Endothelial cell of umbilical vein (primary cell): ENCODE measurements around the gene LLCFC1. TPM values are rescaled to one million over a fixed set of nuclear protein-coding genes. Genes with fewer than 3 reads are reported as not detected.

Experiments
- BruUV-seq: library from RNA; stranded (reverse); fragments of 400-500 nt; replicated peaks from 2 replicates; lab custom pipeline; 2021; lab: Mats Ljungman, UMichigan
- CTCF ChIA-PET: fragments of 300-600, 350-600 bp; sonication (Branson Sonifier 250); formaldehyde crosslinking; loops from one replicate; lab custom pipeline; 2021; ENCODE audit warnings: antibody characterized with exemption, inconsistent platforms; lab: Charles Lee
- POLR2A ChIA-PET: fragments of 300-600, 350-600 bp; sonication (Branson Sonifier 250); formaldehyde crosslinking; loops from one replicate; lab custom pipeline; 2021; ENCODE audit warnings: antibody characterized with exemption, inconsistent platforms; lab: Charles Lee
- DNase-seq: peaks from one replicate; pipeline ENCODE4 v3.0.0-alpha.2; 2011; ENCODE audit warnings: low read depth, low spot score
- FAIRE-seq: peaks from 2 replicates; lab custom pipeline; 2011; peaks lifted over from hg19 to GRCh38; lab: Jason Lieb, UNC
- H2AFZ ChIP-seq: 2 replicates; pipeline ENCODE4 v1.6.0; 2012; ENCODE audit warnings: low read depth, low read length, control low read depth, inconsistent platforms
- H3K27ac ChIP-seq: 2 replicates; pipeline ENCODE4 v1.5.1; 2011; ENCODE audit warnings: low read depth, mild to moderate bottlenecking, control low read depth, low read length, moderate library complexity; ENCODE audit not compliant: insufficient read depth
- H3K27me3 ChIP-seq, 2 experiments: 2 replicates each; pipeline versions ENCODE4 v1.6.0 to v1.6.1; 2011; ENCODE audit warnings: low read length in 2 of 2, mixed read lengths in 1 of 2; ENCODE audit not compliant: control insufficient read depth in 2 of 2, insufficient read depth in 2 of 2
- H3K36me3 ChIP-seq, 2 experiments: 2 replicates in 1 of 2; 3 replicates in 1 of 2; pipeline ENCODE4 v1.5.1; 2011; ENCODE audit warnings: low read length in 2 of 2, mild to moderate bottlenecking in 1 of 2, moderate library complexity in 1 of 2; ENCODE audit not compliant: control insufficient read depth in 2 of 2, insufficient read depth in 2 of 2; ENCODE audit errors: extremely low read depth in 1 of 2
- H3K4me1 ChIP-seq: 3 replicates; pipeline ENCODE4 v1.5.1; 2011; ENCODE audit warnings: mild to moderate bottlenecking, low read length; ENCODE audit not compliant: control insufficient read depth, insufficient read depth; ENCODE audit errors: extremely low read depth
- H3K4me2 ChIP-seq: 2 replicates; pipeline ENCODE4 v1.6.1; 2011; ENCODE audit warnings: low read length, control low read depth, mixed read lengths; ENCODE audit not compliant: insufficient read depth
- H3K4me3 ChIP-seq, 3 experiments: fragments of 200-600 bp in 1 of 3; sonication (generic), shearing (Covaris generic) in 1 of 3; replicated peaks in 1 of 3; 2 replicates each; pipeline ENCODE4 v1.5.1; 2011 to 2016; ENCODE audit warnings: control low read depth in 3 of 3, low read length in 3 of 3, mild to moderate bottlenecking in 2 of 3, inconsistent platforms in 1 of 3, low read depth in 1 of 3, moderate library complexity in 1 of 3; ENCODE audit not compliant: insufficient read depth in 1 of 3
- H3K79me2 ChIP-seq: 2 replicates; pipeline ENCODE4 v1.6.0; 2012; ENCODE audit warnings: low read length, inconsistent platforms; ENCODE audit not compliant: control insufficient read depth, insufficient read depth
- H3K9ac ChIP-seq: replicated peaks from 2 replicates; pipeline ENCODE3; 2011; ENCODE audit warnings: low read length, control low read depth; ENCODE audit not compliant: insufficient read depth; ENCODE audit errors: extremely low read depth
- H3K9me1 ChIP-seq: replicated peaks from 3 replicates; pipeline ENCODE4 v1.6.0; 2011; ENCODE audit warnings: mild to moderate bottlenecking, low read length; ENCODE audit not compliant: control insufficient read depth, insufficient read depth; ENCODE audit errors: extremely low read depth
- H3K9me3 ChIP-seq: replicated peaks from 2 replicates; pipeline ENCODE4 v1.5.1; 2012; ENCODE audit warnings: low read length, inconsistent platforms; ENCODE audit not compliant: control insufficient read depth, insufficient read depth
- H4K20me1 ChIP-seq: replicated peaks from 2 replicates; pipeline ENCODE3; 2011; ENCODE audit warnings: mild to moderate bottlenecking, low read length; ENCODE audit not compliant: control insufficient read depth, insufficient read depth; ENCODE audit errors: extremely low read depth
- CTCF ChIP-seq, 2 donors: IDR thresholded peaks; 1 replicate in 1 of 2; 2 replicates in 1 of 2; pipeline ENCODE4 v1.5.1; 2011; ENCODE audit warnings: low read length in 2 of 2, mild to moderate bottlenecking in 2 of 2, moderate library complexity in 2 of 2, control low read depth in 1 of 2, inconsistent platforms in 1 of 2, low read depth in 1 of 2; ENCODE audit not compliant: insufficient read depth in 1 of 2; ENCODE audit errors: extremely low read depth in 1 of 2
- EZH2 ChIP-seq: IDR thresholded peaks from 2 replicates; pipeline ENCODE4 v1.6.1; 2012; ENCODE audit warnings: borderline replicate concordance, low read depth, mild to moderate bottlenecking, moderate library complexity, low read length, inconsistent platforms; ENCODE audit not compliant: severe bottlenecking
- FOS ChIP-seq: IDR thresholded peaks from 2 replicates; pipeline ENCODE4 v1.6.1; 2011; ENCODE audit warnings: mild to moderate bottlenecking, low read length, moderate library complexity, borderline replicate concordance; ENCODE audit not compliant: insufficient read depth
- GATA2 ChIP-seq: IDR thresholded peaks from 2 replicates; pipeline ENCODE4 v1.7.0; 2011; ENCODE audit warnings: low read depth, mild to moderate bottlenecking, moderate library complexity, mixed read lengths, low read length; ENCODE audit not compliant: insufficient read length, insufficient read depth
- JUN ChIP-seq: IDR thresholded peaks from 2 replicates; pipeline ENCODE4 v1.6.1; 2011; ENCODE audit warnings: borderline replicate concordance, low read depth; ENCODE audit not compliant: insufficient read length, insufficient read depth
- MYC ChIP-seq: IDR thresholded peaks from one replicate; pipeline ENCODE4 v1.6.1; 2011; ENCODE audit warnings: mild to moderate bottlenecking, low read depth, low read length
- POLR2A ChIP-seq: IDR thresholded peaks from 2 replicates; pipeline ENCODE4 v1.6.1; 2012; ENCODE audit warnings: low read depth, mild to moderate bottlenecking, control low read depth, low read length
- POLR2AphosphoS5 ChIP-seq: IDR thresholded peaks from 2 replicates; pipeline ENCODE4 v1.6.1; 2012; ENCODE audit warnings: low read depth, mild to moderate bottlenecking, control low read depth, low read length, moderate library complexity; ENCODE audit not compliant: insufficient read depth
- dilution Hi-C: fragments of 300-500 bp; cut with MboI; formaldehyde crosslinking; loops from one replicate; pipeline ENCODE4 v1.15.0; 2019; ENCODE audit warnings: low sequenced_read_pairs; ENCODE audit not compliant: extremely low pct_ligation_motif_present
- intact Hi-C: fragments of 100-400 bp; cut with micrococcal nuclease; formaldehyde crosslinking; loops from one replicate; pipeline ENCODE4 v1.10.0; 2022
- polyA plus RNA-seq, 4 experiments: library from polyadenylated mRNA; depleted of rRNA in 3 of 4; stranded (reverse) in 3 of 4; unstranded in 1 of 4; fragments of >200 nt; gene quantifications; 2 replicates each; pipeline versions ENCODE4 v1.2.1 to v1.2.3, GENCODE V29; 2011 to 2012; ENCODE audit warnings: missing spikeins in 1 of 4
- total RNA-seq: library from RNA; stranded (reverse); gene quantifications from 2 replicates; pipeline ENCODE4 v1.2.3, GENCODE V29; 2021
- TF ChIP-seq, protein P1 (sequence below): IDR thresholded peaks from 2 replicates; pipeline ENCODE4 v1.6.1; 2011; ENCODE audit not compliant: insufficient read depth, insufficient read length

The LLCFC1 gene
- total and polyA plus RNA-seq, 2 donors (not counting 3 experiments of a cell fraction or from before 2014, with no cell fraction given) = not detected

GRCh38 chr7:142913566-142913965 lies 25.7 kb upstream of the LLCFC1 start:
- H3K4me1 ChIP-seq = no peaks in the 10 kb centered on the region
- no peaks in the 10 kb centered on the region for H4K20me1 ChIP-seq
- ChIA-PET POLR2A (no interaction called here), CTCF (interaction anchor here (1.4 kb wide), 1 partner anchor 33 kb away, joined by 4 read pairs; no protein-coding TSS in a partner anchor)
- H3K9me3 ChIP-seq = no peaks in the 10 kb centered on the region
- intact Hi-C loops = no loop called here
- H3K9ac ChIP-seq = no peak overlapping the region
- TF ChIP-seq MYC (no peak), FOS (no peak), CTCF (IDR thresholded peaks at IDR 0.05; ENCODE audit: extremely low read depth in 1 of 2, insufficient read depth in 1 of 2, low read depth in 1 of 2, low read length in 2 of 2) (no peak), JUN (no peak), GATA2 (no peak), EZH2 (no peak), POLR2AphosphoS5 (no peak), POLR2A (no peak)
- TF ChIP-seq, protein P1, sequence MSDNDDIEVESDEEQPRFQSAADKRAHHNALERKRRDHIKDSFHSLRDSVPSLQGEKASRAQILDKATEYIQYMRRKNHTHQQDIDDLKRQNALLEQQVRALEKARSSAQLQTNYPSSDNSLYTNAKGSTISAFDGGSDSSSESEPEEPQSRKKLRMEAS = no peak
- no peak for DNase-seq
- H3K4me2 ChIP-seq = no peak overlapping the region
- no peak overlapping the region for H3K4me3 ChIP-seq
- H3K36me3 ChIP-seq = no peaks in the 10 kb centered on the region
- dilution Hi-C loops = no loop called here
- H2AFZ ChIP-seq = no peak overlapping the region
- BruUV-seq = no TSS peak
- no peaks in the 10 kb centered on the region for H3K79me2 ChIP-seq
- no peak overlapping the region for H3K27ac ChIP-seq
- H3K9me1 ChIP-seq = no peaks in the 10 kb centered on the region
- no peaks in the 10 kb centered on the region for H3K27me3 ChIP-seq
- FAIRE-seq = no peak
